GM19438 (cell line): Measurements from ENCODE around the gene CFAP69.

Experiments used
- ATAC-seq: cut with Tn5 transposase; IDR thresholded peaks from one replicate; pipeline ENCODE4 v1.9.1; 2021; ENCODE audit warnings: low read depth; ENCODE audit not compliant: unreplicated experiment

Gene CFAP69

DNA sequence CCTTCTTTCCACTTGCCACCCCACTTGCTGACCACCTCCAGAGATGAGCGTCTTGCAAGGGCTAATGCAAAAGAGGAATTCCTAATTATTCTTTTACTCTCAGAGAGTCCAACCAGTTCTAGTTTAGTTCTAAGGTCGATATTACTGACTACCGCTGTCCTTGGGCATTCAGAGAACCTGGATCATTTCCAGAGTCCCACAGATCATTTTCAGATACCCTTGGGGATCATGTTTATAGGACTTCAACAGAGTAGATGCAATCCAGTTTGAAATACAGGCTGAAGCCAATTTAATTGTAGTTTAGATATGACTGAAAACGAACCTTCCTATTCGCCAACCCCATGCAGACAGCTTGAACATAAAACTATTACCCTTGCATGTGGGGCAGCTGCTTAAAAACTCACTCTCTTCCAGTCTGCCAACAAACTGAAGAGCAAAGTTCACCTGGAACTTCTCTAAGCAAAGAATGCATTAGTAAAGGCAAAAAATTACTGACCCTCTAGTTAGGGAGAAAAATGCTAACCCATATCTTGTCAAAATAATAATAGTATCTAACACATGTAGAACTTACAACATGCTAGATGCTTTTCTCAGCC lies 22.4 kb downstream of the CFAP69 start:
- ATAC-seq, result no peak

GRCh38 chr7:90269163-90269562 lies 24.2 kb downstream of the CFAP69 start:
- ATAC-seq, result no peak

- no peak for ATAC-seq
These were observed 25.6 kb downstream of the CFAP69 start for GRCh38 chr7:90270431-90271178.

GRCh38 chr7:90271753-90272152 lies 26.8 kb downstream of the CFAP69 start:
- no peak for ATAC-seq

DNA sequence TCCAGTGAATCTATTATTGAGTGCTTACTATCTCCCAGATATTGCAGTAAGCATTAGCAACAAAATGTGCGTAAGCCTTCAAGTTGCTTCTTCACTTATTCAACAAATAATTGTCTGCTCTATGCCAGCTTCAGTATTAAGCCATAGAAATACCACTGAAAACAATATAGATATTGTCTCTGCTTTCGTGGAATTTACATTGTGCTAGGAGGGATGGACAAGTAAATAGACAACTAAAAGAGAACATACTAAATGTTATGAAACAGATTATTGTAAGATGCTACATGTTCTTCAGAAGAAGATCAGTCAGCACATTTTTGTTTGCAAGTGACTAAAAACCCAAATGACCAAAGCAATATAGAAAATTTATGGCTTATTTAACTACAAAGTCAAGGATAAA lies 27.3 kb downstream of the CFAP69 start:
- no peak for ATAC-seq

DNA sequence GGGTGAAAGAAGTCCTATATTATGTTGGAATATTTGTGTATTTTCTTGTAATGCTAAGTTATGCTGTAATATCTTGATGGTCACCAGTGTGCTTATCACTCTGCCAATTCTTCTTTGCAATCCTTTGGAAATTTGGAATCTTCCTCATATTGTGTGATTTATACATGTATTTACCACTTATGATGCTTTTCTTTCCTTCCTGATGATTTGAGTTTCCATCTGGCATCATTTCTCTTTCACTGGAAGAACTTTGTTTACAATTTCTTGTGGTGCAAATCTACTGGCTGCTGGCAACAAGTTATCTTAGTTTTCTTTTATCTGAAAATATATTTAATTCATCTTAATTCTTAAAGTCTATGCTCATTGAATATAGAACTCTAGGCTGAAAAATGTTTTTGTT lies 29.2 kb downstream of the CFAP69 start:
- no peak for ATAC-seq

GRCh38 chr7:90276033-90276728 lies 31.2 kb downstream of the CFAP69 start:
- no peak for ATAC-seq

DNA sequence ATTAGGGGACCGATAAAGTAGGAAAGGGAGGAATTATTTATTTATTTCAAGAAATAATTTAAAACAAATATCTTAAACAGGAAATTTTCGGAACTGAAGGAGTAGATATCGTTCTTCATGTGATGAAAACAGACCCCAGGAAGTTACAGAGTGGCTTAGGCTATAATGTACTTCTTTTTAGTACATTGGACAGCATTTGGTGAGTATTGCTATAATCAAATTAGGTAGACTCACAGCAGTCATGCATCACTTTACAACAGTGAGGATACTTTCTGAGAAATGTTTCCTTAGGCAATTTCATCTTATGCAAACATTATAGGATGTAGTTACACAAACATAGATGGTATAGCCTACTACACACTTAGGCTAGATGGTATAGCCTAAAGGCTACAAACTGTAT lies 43.2 kb downstream of the CFAP69 start:
- no peak for ATAC-seq

- ATAC-seq, result no peak
These were observed 45.5 kb downstream of the CFAP69 start for GRCh38 chr7:90290244-90291113.

GRCh38 chr7:90298145-90299038 lies 53.4 kb downstream of the CFAP69 start:
- peak; percentile 85 for ATAC-seq

DNA sequence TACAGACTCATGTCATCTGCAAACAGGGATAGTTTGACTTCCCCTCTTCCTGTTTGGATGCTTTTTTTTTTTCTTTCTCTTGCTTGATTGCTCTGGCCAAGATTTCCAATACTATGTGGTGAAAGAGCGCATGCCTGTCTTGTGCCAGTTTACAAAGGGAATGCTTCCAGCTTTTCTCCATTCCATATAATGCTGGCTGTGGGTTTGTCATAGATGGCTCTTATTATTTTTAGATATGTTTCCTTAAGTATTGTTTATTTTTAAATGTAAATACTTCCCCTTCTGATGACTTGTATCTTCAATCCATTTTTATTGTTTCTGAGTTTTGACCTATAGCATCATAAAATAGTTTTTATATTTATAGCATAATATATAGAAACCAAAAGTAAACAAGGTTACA lies 58.3 kb downstream of the CFAP69 start:
- no peak for ATAC-seq

DNA sequence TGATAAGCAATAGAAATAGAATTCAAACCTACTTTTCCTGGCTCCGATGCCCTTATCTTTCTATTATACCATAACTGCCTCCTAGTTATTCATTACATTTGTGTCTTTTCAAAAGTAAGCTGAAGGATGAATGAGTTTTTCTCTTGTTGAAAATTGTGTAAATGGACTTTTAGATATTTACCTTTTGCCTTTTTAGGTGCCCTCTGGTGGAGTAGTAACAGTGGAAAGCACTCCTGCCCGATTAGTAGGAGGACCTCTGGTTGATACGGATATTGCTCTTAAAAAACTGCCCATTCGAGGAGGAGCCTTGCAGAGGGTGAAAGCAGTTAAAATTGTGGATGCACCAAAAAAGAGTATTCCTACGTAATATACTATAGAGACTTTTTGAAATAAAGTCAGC lies 64.9 kb downstream of the CFAP69 start:
- no peak for ATAC-seq

DNA sequence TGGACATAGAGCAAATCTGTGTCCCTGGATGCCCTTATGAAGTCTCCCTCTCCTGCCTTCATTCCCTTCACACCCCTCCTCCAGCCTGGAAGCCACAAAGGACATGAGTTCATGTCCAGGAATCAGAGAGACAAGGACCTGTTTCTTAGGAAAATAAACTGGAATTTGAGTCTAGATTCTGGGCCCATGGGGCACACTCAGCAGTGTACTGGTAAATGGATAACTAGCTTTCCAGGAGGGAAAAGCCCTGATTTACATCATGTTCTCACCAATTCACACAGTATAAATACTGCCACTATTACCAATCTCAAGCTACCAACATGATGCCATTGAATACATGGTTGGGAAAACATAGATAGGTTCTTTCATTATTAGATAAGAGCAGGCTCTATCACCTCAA lies 66.2 kb downstream of the CFAP69 start:
- no peak for ATAC-seq

DNA sequence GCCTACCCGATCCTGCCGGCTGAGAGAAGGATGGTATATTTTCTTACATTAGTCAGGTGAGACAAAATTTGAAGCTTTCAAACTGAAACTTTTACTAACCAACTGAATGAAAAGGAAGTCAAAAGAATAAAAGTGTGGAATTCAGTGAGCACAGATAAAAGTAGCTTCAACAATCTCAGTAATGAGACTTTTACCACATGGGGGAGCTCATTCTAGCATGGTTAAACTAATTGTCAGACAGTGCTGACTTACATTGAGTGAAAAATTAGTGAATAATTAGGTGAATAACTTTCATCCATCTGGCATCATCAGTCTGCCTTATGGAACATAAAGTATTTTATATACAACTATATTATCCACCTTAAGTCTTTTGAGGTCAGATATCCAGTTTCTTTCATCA lies 67.8 kb downstream of the CFAP69 start:
- no peak for ATAC-seq

DNA sequence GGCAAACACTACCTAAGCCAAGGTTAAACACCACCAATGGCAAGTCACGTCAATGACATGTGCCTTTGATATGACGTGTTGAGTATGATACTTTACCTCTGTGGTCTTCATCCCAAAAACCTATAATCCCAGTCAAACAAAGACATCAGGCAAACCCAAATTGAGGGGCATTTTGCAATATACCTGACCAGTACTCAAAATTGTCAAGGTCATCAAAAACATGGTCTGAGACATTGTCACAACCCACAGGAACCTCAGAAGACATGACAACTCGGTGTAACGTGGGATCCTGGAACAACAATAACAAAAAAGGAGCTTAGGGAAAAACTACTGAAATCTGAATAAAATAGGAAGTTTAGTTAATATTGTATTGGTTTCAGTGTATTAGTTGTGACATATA lies 68.9 kb downstream of the CFAP69 start:
- no peak for ATAC-seq

DNA sequence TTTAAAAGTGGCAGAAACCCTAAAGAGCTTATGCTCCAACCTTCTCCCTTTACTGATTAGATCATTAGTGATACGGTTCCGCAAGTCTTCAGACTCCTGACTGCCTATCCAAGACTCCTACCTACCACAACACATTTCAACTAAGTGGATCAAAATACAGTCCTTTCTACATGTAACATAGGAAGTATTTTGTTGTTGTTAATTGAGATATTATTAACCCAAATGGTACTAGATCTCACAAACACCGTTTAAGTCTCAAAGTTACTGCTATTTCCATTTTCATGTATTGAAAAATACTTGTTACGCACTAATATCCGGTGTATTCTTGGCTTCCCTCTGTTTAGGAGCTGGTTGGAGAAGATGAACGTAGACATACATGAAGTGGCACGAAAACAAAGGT lies 75.0 kb downstream of the CFAP69 start:
- no peak for ATAC-seq

DNA sequence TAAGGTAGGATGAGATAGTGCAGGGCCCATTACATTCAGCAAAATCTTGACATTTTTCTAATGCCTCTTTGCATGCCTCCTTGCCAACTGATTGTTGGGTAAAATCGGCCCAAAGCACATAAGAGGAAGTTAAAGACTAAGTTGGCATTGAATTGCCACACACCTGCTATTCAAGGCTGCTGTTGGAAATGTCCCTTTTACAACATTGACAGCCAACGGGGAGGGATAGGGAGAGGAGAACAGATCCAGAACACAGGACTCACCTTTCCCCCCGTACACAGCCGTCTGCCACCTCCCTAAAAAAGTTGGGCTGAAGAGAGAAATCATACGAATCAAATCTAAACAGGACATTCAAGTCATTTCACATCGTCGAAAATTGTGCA lies 75.4 kb downstream of the CFAP69 start:
- no peak for ATAC-seq

GRCh38 chr7:90320801-90321494 lies 76.0 kb downstream of the CFAP69 start, which contains the start of gene FAM237B:
Gene FAM237B, minus strand, starts transcription at chr7:90321304. Its CDS starts 1,556 bp downstream, at chr7:90319748.
- no peak for ATAC-seq

DNA sequence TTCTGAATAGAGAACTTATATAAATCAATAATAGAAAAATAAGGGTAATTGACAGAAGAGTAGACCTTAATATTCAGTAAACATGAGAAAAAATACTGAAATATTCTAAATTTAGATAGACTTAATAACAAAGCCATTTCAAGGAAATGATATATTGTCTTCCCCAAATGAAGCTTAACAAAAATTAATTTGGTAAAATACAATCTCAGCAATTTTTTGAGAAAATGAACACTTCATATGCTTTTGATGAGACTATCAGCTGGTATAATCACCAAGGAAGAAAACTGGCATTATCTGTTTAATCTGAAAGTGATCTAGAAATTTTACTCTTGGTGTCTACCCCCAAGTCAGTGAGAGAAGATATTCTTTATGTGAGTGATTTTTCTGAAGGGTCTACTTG lies 77.9 kb downstream of the CFAP69 start:
- no peak for ATAC-seq
